HepG2 (cell line): ENCODE data around the gene MED13. TPM values are rescaled to one million over a fixed set of nuclear protein-coding genes. Genes with fewer than 3 reads are reported as not detected.

Experiments
- ATAC-seq: fragments of 200-7000 bp; cut with Tn5 transposase; 3 replicates; pipeline ENCODE4 v1.9.1; 2020; ENCODE audit warnings: mild to moderate bottlenecking, moderate library complexity
- BruUV-seq: library from RNA; stranded (reverse); fragments of 400-500 nt; replicated peaks from 2 replicates; lab custom pipeline; 2021; lab: Mats Ljungman, UMichigan
- CTCF ChIA-PET: fragments of 300-600 bp; formaldehyde crosslinking; extraction: SDS; loops from one replicate; lab custom pipeline; 2021; ENCODE audit warnings: low total read pairs, inconsistent platforms, low intra/inter-chr PET ratio; lab: Yijun Ruan, JAX
- POLR2A ChIA-PET: fragments of 350-600 bp; sonication (Branson Sonifier 250); formaldehyde crosslinking; loops from one replicate; lab custom pipeline; 2020; ENCODE audit warnings: antibody characterized with exemption, inconsistent platforms; lab: Yijun Ruan, JAX
- DNase-seq: peaks from one replicate; pipeline ENCODE4 v3.0.0-alpha.2; 2015; ENCODE audit warnings: low spot score
- FAIRE-seq: peaks from 3 replicates; lab custom pipeline; 2011; peaks lifted over from hg19 to GRCh38; lab: Jason Lieb, UNC
- H2AFZ ChIP-seq: one replicate; pipeline ENCODE4 v1.6.1; 2011; ENCODE audit warnings: low read length, inconsistent platforms
- H3K27ac ChIP-seq: fragments of 300-600 bp; 3 replicates; pipeline ENCODE4 v1.8.0; 2011; ENCODE audit warnings: mixed run types, mild to moderate bottlenecking, mixed read lengths, low read length, inconsistent platforms; ENCODE audit not compliant: insufficient read depth; ENCODE audit errors: extremely low read length
- H3K27me3 ChIP-seq, 2 experiments: fragments of 200-600 bp in 1 of 2; 2 replicates in 1 of 2; 3 replicates in 1 of 2; pipeline versions ENCODE4 v1.6.0 to v1.8.0; 2011; ENCODE audit warnings: low read length in 2 of 2, mild to moderate bottlenecking in 2 of 2, moderate library complexity in 2 of 2, inconsistent platforms in 1 of 2; ENCODE audit not compliant: insufficient read depth in 2 of 2, control insufficient read depth in 1 of 2
- H3K36me3 ChIP-seq, 2 experiments: fragments of 200-600 bp in 1 of 2; replicated peaks in 1 of 2; 2 replicates in 1 of 2; 3 replicates in 1 of 2; pipeline versions ENCODE4 v1.5.1 to v1.8.0; 2011; ENCODE audit warnings: low read length in 2 of 2, inconsistent platforms in 1 of 2; ENCODE audit not compliant: insufficient read depth in 2 of 2, control insufficient read depth in 1 of 2
- H3K4me1 ChIP-seq: 2 replicates; pipeline ENCODE4 v1.5.1; 2012; ENCODE audit warnings: low read length, inconsistent platforms; ENCODE audit not compliant: insufficient read depth
- H3K4me2 ChIP-seq: 2 replicates; pipeline ENCODE4 v1.6.0; 2011; ENCODE audit warnings: low read depth, low read length, inconsistent platforms
- H3K4me3 ChIP-seq, 3 experiments: fragments of 200-600 bp in 1 of 3; sonication (generic), shearing (Covaris generic) in 1 of 3; replicated peaks in 1 of 3; 2 replicates each; pipeline ENCODE4 v1.5.1; 2011 to 2016; ENCODE audit warnings: low read length in 3 of 3, inconsistent platforms in 2 of 3, low read depth in 2 of 3, mild to moderate bottlenecking in 2 of 3, control low read depth in 1 of 3, mixed read lengths in 1 of 3; ENCODE audit not compliant: insufficient read depth in 1 of 3
- H3K79me2 ChIP-seq: one replicate; pipeline ENCODE4 v1.6.1; 2011; ENCODE audit warnings: low read length, inconsistent platforms; ENCODE audit not compliant: insufficient read depth
- H3K9ac ChIP-seq: 2 replicates; pipeline ENCODE4 v1.6.0; 2011; ENCODE audit warnings: mild to moderate bottlenecking, low read depth, low read length, inconsistent platforms; ENCODE audit not compliant: insufficient read depth
- H3K9me3 ChIP-seq: 2 replicates; pipeline ENCODE4 v1.5.1; 2012; ENCODE audit warnings: mild to moderate bottlenecking, low read length
- H4K20me1 ChIP-seq: 2 replicates; pipeline ENCODE4 v1.6.0; 2011; ENCODE audit warnings: inconsistent platforms, mild to moderate bottlenecking, low read length, moderate library complexity; ENCODE audit not compliant: insufficient read depth
- BCL6 ChIP-seq: IDR thresholded peaks from 2 replicates; pipeline ENCODE4 v1.6.1; 2016; ENCODE audit warnings: missing genetic modification reagents, missing compliant biosample characterization
- BRCA1 ChIP-seq: sonication (generic); formaldehyde crosslinking; IDR thresholded peaks from 2 replicates; pipeline ENCODE4 v1.4.0; 2020; ENCODE audit warnings: missing genetic modification reagents
- FOXA3 ChIP-seq: IDR thresholded peaks from 2 replicates; pipeline ENCODE4 v1.6.1; 2016; ENCODE audit warnings: missing genetic modification reagents, missing compliant biosample characterization
- HIC2 ChIP-seq: sonication (generic); formaldehyde crosslinking; IDR thresholded peaks from 2 replicates; pipeline ENCODE4 v1.9.0; 2022; ENCODE audit warnings: low read depth, missing genetic modification reagents
- KDM5A ChIP-seq: fragments of 200-600 bp; sonication (generic); IDR thresholded peaks from 2 replicates; pipeline ENCODE4 v1.7.0; 2018; ENCODE audit warnings: antibody characterized with exemption, mild to moderate bottlenecking, low read length, borderline replicate concordance
- KLF15 ChIP-seq: sonication (generic); formaldehyde crosslinking; IDR thresholded peaks from 2 replicates; pipeline ENCODE4 v1.8.1; 2023; ENCODE audit warnings: borderline replicate concordance, mild to moderate bottlenecking, inconsistent platforms, missing genetic modification reagents, mixed read lengths
- KMT2B ChIP-seq: IDR thresholded peaks from 2 replicates; pipeline ENCODE4 v1.6.1; 2016; ENCODE audit warnings: missing genetic modification reagents, missing compliant biosample characterization
- NFKB2 ChIP-seq: sonication (generic); formaldehyde crosslinking; IDR thresholded peaks from 2 replicates; pipeline ENCODE4 v1.4.0; 2020; ENCODE audit warnings: missing genetic modification reagents, borderline replicate concordance
- PHF8 ChIP-seq: sonication (generic); formaldehyde crosslinking; IDR thresholded peaks from 2 replicates; pipeline ENCODE4 v1.5.0; 2020; ENCODE audit warnings: missing genetic modification reagents
- REST ChIP-seq, 2 experiments: IDR thresholded peaks; 2 replicates each; pipeline ENCODE4 v1.6.1; 2011 to 2012; ENCODE audit warnings: low read length in 2 of 2, borderline replicate concordance in 1 of 2, low read depth in 1 of 2, mild to moderate bottlenecking in 1 of 2, moderate library complexity in 1 of 2
- TBX3 ChIP-seq: fragments of 450-650 bp; IDR thresholded peaks from 2 replicates; pipeline ENCODE4 v1.6.1; 2017; ENCODE audit warnings: antibody characterized with exemption, mild to moderate bottlenecking, inconsistent platforms, borderline replicate concordance
- YEATS2 ChIP-seq: sonication (generic); formaldehyde crosslinking; IDR thresholded peaks from 2 replicates; pipeline ENCODE4 v1.4.0; 2020; ENCODE audit warnings: missing genetic modification reagents, borderline replicate concordance
- ZMYM3 ChIP-seq: sonication (generic); formaldehyde crosslinking; IDR thresholded peaks from 2 replicates; pipeline ENCODE4 v1.5.1; 2020; ENCODE audit warnings: mild to moderate bottlenecking, missing genetic modification reagents
- ZNF230 ChIP-seq: sonication (generic); formaldehyde crosslinking; IDR thresholded peaks from 2 replicates; pipeline ENCODE4 v1.4.0; 2020; ENCODE audit warnings: mild to moderate bottlenecking, missing genetic modification reagents
- ZNF629 ChIP-seq: sonication (generic); formaldehyde crosslinking; conservative IDR thresholded peaks from 2 replicates; pipeline ENCODE4 v1.5.0; 2020; ENCODE audit warnings: missing genetic modification reagents
- ZNF770 ChIP-seq: sonication (generic); formaldehyde crosslinking; IDR thresholded peaks from 2 replicates; pipeline ENCODE4 v1.5.0; 2020; ENCODE audit warnings: mild to moderate bottlenecking, missing genetic modification reagents
- WGBS: methylation state at CpG from one replicate; pipeline ENCODE4 v1.1.6; 2017; ENCODE audit warnings: low lambda C conversion rate; 5-methylcytosine and 5-hydroxymethylcytosine counted together
- in situ Hi-C: cut with HindIII; loops from 2 replicates; pipeline ENCODE4 v1.10.0; 2017; ENCODE audit warnings: low pct_unique_long_range_greater_than_20kb; ENCODE audit not compliant: extremely low pct_ligation_motif_present
- intact Hi-C: fragments of 100-400 bp; cut with micrococcal nuclease; formaldehyde crosslinking; loops from one replicate; pipeline ENCODE4 v1.10.0; 2022; ENCODE audit not compliant: unreplicated experiment
- polyA plus RNA-seq, 8 experiments: library from polyadenylated mRNA; depleted of rRNA in 3 of 8; stranded (reverse) in 7 of 8; unstranded in 1 of 8; fragments of >200 nt; fragmentation: Illumina TruSeq in 4 of 8; extraction: Trizol in 4 of 8; gene quantifications; 2 replicates each; pipeline versions ENCODE4 v1.2.1 to v1.2.3, GENCODE V29; 2011 to 2016; ENCODE audit warnings: low read depth in 4 of 8, missing spikeins in 1 of 8, mixed read lengths in 1 of 8; ENCODE audit not compliant: insufficient read depth in 1 of 8
- total RNA-seq, 5 experiments: library from RNA; depleted of rRNA; stranded (reverse); fragments of >200 nt; fragmentation: Illumina TruSeq; extraction: Trizol; gene quantifications; 2 replicates each; pipeline ENCODE4 v1.2.3, GENCODE V29; 2016; ENCODE audit warnings: low read depth in 1 of 5

The MED13 gene
- total and polyA plus RNA-seq, 2 of the 13 experiments (the other 11 are each of a cell fraction or from before 2014, with no cell fraction given): 27.4 to 69.1 TPM

- intact Hi-C loops: no loop called here
- Histone ChIP-seq H3K9ac (no peak overlapping the region), H3K4me1 (peaks cover 61% of the 10 kb centered on the region), H2AFZ (no peak overlapping the region), H3K27me3 (no peaks in the 10 kb centered on the region), H3K9me3 (no peaks in the 10 kb centered on the region), H4K20me1 (no peaks in the 10 kb centered on the region), H3K36me3 (no peaks in the 10 kb centered on the region), H3K4me2 (peak overlapping the region; percentile 49), H3K4me3 (no peak overlapping the region), H3K27ac (peak overlapping the region; percentile 29), H3K79me2 (no peaks in the 10 kb centered on the region)
- FAIRE-seq: no peak
- ATAC-seq: peak; percentile 57
- BruUV-seq: no TSS peak
- DNase-seq: peak; percentile 36
- in situ Hi-C loops: no loop called here
- ChIA-PET POLR2A (interaction anchor here (1.0 to 1.5 kb wide), 2 partner anchors 16 to 28 kb away, joined by 3 to 4 read pairs; no protein-coding TSS in a partner anchor), CTCF (no interaction called here)
- WGBS: 46% methylated on average over 7 of the region's 7 CpGs
- TF ChIP-seq ZNF230 (CRISPR knock-in tag) (no peak), KLF15 (CRISPR knock-in tag) (no peak), HIC2 (CRISPR knock-in tag) (peak; percentile 52; the same call in 1 of the 2 replicates), KDM5A (no peak), BCL6 (CRISPR knock-in tag) (no peak), NFKB2 (CRISPR knock-in tag) (no peak), KMT2B (CRISPR knock-in tag) (no peak), ZNF629 (CRISPR knock-in tag) (0 out of 2 replicates have a peak, but pooled peaks have one; percentile 38), TBX3 (no peak), REST (IDR thresholded peaks at IDR 0.05; ENCODE audit: borderline replicate concordance in 1 of 2, low read depth in 1 of 2, low read length in 2 of 2) (no peak), ZMYM3 (CRISPR knock-in tag) (0 out of 2 replicates have a peak, but pooled peaks have one; percentile 30), FOXA3 (CRISPR knock-in tag) (peak; percentile 26; the same call in 1 of the 2 replicates), BRCA1 (no peak), PHF8 (0 out of 2 replicates have a peak, but pooled peaks have one; percentile 1), ZNF770 (CRISPR knock-in tag) (no peak), YEATS2 (CRISPR knock-in tag) (no peak)
These were observed 28.4 kb upstream of the MED13 start for GRCh38 chr17:62093188-62094155.
